DND-41 (cell line): ENCODE data around the gene THOC6.
"Not testable (repeated sequence)": the region's sequence is repeated elsewhere in the genome, so short reads cannot be mapped to it uniquely, and the experiment has no call there.

Source experiments
- ATAC-seq: fragments of 200-7000 bp; cut with Tn5 transposase; 3 replicates; pipeline ENCODE4 v1.9.1; 2021; ENCODE audit warnings: low read depth; ENCODE audit not compliant: insufficient read depth
- DNase-seq: peaks from one replicate; pipeline ENCODE4 v3.0.0-alpha.2; 2020
- H2AFZ ChIP-seq: 2 replicates; pipeline ENCODE4 v1.6.0; 2012; ENCODE audit warnings: low read depth, low read length
- H3K27ac ChIP-seq: 2 replicates; pipeline ENCODE4 v1.5.1; 2012; ENCODE audit warnings: low read length, inconsistent platforms
- H3K27me3 ChIP-seq: fragments of 200-600 bp; sonication (generic); 2 replicates; pipeline ENCODE4 v1.6.0; 2012; ENCODE audit warnings: low read length, mild to moderate bottlenecking, inconsistent platforms; ENCODE audit not compliant: insufficient read depth, poor library complexity
- H3K36me3 ChIP-seq: 2 replicates; pipeline ENCODE4 v1.5.1; 2012; ENCODE audit warnings: low read length, inconsistent platforms; ENCODE audit not compliant: insufficient read depth
- H3K4me1 ChIP-seq: 2 replicates; pipeline ENCODE4 v1.5.1; 2012; ENCODE audit warnings: mild to moderate bottlenecking, low read length; ENCODE audit not compliant: insufficient read depth
- H3K4me2 ChIP-seq: 2 replicates; pipeline ENCODE4 v1.6.0; 2012; ENCODE audit warnings: mild to moderate bottlenecking, moderate library complexity, low read length, inconsistent platforms; ENCODE audit not compliant: insufficient read depth
- H3K4me3 ChIP-seq, 2 experiments: fragments of 200-600 bp in 1 of 2; shearing (Covaris generic) in 1 of 2; 2 replicates each; pipeline ENCODE4 v1.5.1; 2012 to 2016; ENCODE audit warnings: inconsistent platforms in 2 of 2, low read length in 2 of 2, mild to moderate bottlenecking in 2 of 2, low read depth in 1 of 2, moderate library complexity in 1 of 2
- H3K79me2 ChIP-seq: 2 replicates; pipeline ENCODE4 v1.6.0; 2012; ENCODE audit warnings: low read length, inconsistent platforms; ENCODE audit not compliant: insufficient read depth
- H3K9ac ChIP-seq: 2 replicates; pipeline ENCODE4 v1.6.0; 2012; ENCODE audit warnings: low read depth, mild to moderate bottlenecking, inconsistent platforms, low read length, moderate library complexity
- H3K9me3 ChIP-seq: 2 replicates; pipeline ENCODE4 v1.5.1; 2012; ENCODE audit warnings: low read length, moderate library complexity, mild to moderate bottlenecking, inconsistent platforms; ENCODE audit not compliant: insufficient read depth, severe bottlenecking
- H4K20me1 ChIP-seq: 2 replicates; pipeline ENCODE4 v1.6.0; 2012; ENCODE audit warnings: low read length; ENCODE audit not compliant: insufficient read depth
- EZH2 ChIP-seq: IDR thresholded peaks from 3 replicates; pipeline ENCODE4 v1.6.1; 2012; ENCODE audit warnings: borderline replicate concordance, low read depth, mild to moderate bottlenecking, moderate library complexity, low read length, inconsistent platforms; ENCODE audit not compliant: severe bottlenecking
- TF ChIP-seq, protein P1 (sequence below): IDR thresholded peaks from 2 replicates; pipeline ENCODE4 v1.5.1; 2012; ENCODE audit warnings: borderline replicate concordance, low read length, moderate library complexity, mild to moderate bottlenecking; ENCODE audit not compliant: poor library complexity, severe bottlenecking; ENCODE audit errors: extremely low read depth

Gene THOC6

DNA sequence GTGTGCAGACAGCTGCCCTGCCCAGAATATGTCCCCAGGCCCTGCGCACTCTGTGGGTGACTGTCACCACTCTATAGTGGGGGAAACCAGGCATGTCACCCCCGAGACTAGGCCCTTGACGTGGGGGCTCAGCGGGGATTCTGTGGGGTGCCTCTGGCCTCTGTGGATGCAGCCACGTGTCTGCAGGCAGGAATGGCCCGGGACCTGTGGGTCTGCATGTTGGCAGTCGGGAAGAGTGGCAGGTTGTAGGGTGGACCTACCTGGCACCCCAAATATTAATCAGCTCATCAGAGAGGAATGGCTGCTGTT is 42.6 kb downstream of the THOC6 start:
- Histone ChIP-seq H3K36me3 (peaks cover 42% of the 10 kb centered on the region), H3K4me3 (peak overlapping the region; percentile 41 to 93), H3K9ac (peak overlapping the region; percentile 66), H3K4me2 (peak overlapping the region; percentile 85), H3K27ac (peak overlapping the region; percentile 92), H3K27me3 (no peaks in the 10 kb centered on the region), H3K79me2 (peaks cover 43% of the 10 kb centered on the region), H4K20me1 (peaks cover 5% of the 10 kb centered on the region; the same call in 1 of the 2 replicates), H3K9me3 (no peaks in the 10 kb centered on the region), H3K4me1 (peaks cover 68% of the 10 kb centered on the region), H2AFZ (peak overlapping the region; percentile 10; the same call in 1 of the 2 replicates)
- ATAC-seq (peak; percentile 29; the same call in 2 of the 3 replicates), DNase-seq (no peak)
- TF ChIP-seq EZH2: no peak
- TF ChIP-seq, protein P1, sequence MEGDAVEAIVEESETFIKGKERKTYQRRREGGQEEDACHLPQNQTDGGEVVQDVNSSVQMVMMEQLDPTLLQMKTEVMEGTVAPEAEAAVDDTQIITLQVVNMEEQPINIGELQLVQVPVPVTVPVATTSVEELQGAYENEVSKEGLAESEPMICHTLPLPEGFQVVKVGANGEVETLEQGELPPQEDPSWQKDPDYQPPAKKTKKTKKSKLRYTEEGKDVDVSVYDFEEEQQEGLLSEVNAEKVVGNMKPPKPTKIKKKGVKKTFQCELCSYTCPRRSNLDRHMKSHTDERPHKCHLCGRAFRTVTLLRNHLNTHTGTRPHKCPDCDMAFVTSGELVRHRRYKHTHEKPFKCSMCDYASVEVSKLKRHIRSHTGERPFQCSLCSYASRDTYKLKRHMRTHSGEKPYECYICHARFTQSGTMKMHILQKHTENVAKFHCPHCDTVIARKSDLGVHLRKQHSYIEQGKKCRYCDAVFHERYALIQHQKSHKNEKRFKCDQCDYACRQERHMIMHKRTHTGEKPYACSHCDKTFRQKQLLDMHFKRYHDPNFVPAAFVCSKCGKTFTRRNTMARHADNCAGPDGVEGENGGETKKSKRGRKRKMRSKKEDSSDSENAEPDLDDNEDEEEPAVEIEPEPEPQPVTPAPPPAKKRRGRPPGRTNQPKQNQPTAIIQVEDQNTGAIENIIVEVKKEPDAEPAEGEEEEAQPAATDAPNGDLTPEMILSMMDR: no peak

DNA sequence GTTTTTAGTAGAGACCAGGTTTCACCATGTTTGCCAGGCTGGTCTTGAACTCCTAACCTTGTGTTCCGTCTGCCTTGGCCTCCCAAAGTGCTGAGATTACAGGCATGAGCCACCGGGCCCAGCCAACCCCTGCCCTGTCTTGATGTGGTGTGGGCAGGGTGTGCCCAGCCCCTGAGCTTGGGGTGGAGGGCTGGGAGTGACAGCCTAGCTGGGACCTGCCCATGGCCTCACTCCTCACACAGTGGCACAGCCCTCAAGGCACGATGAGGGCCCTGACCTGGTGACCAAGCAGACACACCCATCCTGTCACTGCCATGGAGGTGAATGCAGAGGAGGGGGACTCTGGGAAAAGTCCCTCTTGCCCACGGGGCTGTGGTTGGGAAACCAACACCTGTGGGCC is 44.7 kb downstream of the THOC6 start:
- no peak overlapping the region for H2AFZ ChIP-seq
- peaks cover 42% of the 10 kb centered on the region for H3K36me3 ChIP-seq
- peaks cover 5% of the 10 kb centered on the region; the same call in 1 of the 2 replicates for H4K20me1 ChIP-seq
- peak overlapping the region; percentile 66 for H3K9ac ChIP-seq
- H3K27ac ChIP-seq: peak overlapping the region; percentile 92
- H3K79me2 ChIP-seq: peaks cover 44% of the 10 kb centered on the region
- no peaks in the 10 kb centered on the region for H3K27me3 ChIP-seq
- no peak for ATAC-seq
- peak overlapping the region; percentile 85 for H3K4me2 ChIP-seq
- H3K4me3 ChIP-seq: peak overlapping the region in 1 of 2 experiments; percentile 93; a peak in 2 of 4 replicates
- H3K9me3 ChIP-seq: no peaks in the 10 kb centered on the region
- DNase-seq: no peak
- TF ChIP-seq EZH2: no peak
- TF ChIP-seq, protein P1: no peak
- peaks cover 86% of the 10 kb centered on the region for H3K4me1 ChIP-seq

DNA sequence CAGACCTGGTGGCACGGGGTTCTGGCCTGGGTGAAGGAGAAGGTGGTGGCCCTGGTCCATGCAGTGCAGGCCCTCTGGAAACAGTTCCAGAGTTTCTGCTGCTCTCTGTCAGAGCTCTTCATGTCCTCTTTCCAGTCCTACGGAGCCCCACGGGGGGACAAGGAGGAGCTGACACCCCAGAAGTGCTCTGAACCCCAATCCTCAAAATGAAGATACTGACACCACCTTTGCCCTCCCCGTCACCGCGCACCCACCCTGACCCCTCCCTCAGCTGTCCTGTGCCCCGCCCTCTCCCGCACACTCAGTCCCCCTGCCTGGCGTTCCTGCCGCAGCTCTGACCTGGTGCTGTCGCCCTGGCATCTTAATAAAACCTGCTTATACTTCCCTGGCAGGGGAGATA is 45.3 kb downstream of the THOC6 start:
- not testable (repeated sequence) for H4K20me1 ChIP-seq, H3K4me3 ChIP-seq, H3K4me2 ChIP-seq, H2AFZ ChIP-seq, ATAC-seq, H3K9me3 ChIP-seq, DNase-seq, H3K27me3 ChIP-seq
- Histone ChIP-seq H3K4me1 (peaks cover 93% of the 10 kb centered on the region), H3K36me3 (peaks cover 42% of the 10 kb centered on the region), H3K9ac (peak overlapping the region; percentile 66; the same call in 1 of the 2 replicates), H3K79me2 (peaks cover 50% of the 10 kb centered on the region), H3K27ac (peak overlapping the region; percentile 68)

DNA sequence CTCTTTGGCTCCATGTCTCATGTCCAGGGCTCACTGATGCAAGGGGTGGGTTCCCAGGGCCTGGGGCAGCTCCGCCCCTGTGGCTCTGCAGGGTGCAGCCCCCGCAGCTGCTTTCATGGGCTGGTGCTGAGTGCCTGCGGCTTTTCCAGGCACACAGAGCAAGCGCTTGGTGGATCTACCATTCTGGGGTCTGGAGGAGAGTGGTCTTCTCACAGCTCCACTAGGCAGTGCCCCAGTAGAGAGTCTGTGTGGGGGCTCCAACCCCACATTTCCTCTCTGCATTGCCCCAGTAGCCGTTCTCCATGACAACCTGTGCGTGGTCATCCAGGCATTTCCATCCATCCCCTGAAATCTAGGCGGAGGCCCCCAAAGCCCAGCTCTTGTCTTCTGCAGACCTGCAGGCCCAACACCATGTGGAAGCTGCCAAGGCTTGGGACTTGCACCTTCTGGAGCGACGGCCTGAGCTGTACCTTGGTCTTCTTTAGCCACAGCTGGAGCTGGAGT is 46.8 kb downstream of the THOC6 start:
- peaks cover 94% of the 10 kb centered on the region for H3K4me1 ChIP-seq

More for the DNA sequence above, 46.8 kb downstream of the THOC6 start:
- peak overlapping the region; percentile 80 for H3K27ac ChIP-seq
- no peak for DNase-seq
- H3K9ac ChIP-seq: no peak overlapping the region
- H3K9me3 ChIP-seq: no peaks in the 10 kb centered on the region
- peaks cover 37% of the 10 kb centered on the region for H3K79me2 ChIP-seq
- no peak for TF ChIP-seq EZH2
- TF ChIP-seq, protein P1: no peak
- H3K36me3 ChIP-seq: peaks cover 40% of the 10 kb centered on the region
- no peaks in the 10 kb centered on the region for H3K27me3 ChIP-seq
- H3K4me2 ChIP-seq: no peak overlapping the region
- no peak overlapping the region for H3K4me3 ChIP-seq
- ATAC-seq: no peak
- peaks cover 5% of the 10 kb centered on the region; the same call in 1 of the 2 replicates for H4K20me1 ChIP-seq
- no peak overlapping the region for H2AFZ ChIP-seq
